WTC11 (cell line): ENCODE results near the gene NUDT21. TPM values are rescaled to one million over a fixed set of nuclear protein-coding genes. Genes with fewer than 3 reads are reported as not detected.

Source experiments
- ATAC-seq: fragments of 200-7000 bp; cut with Tn5 transposase; 2 replicates; pipeline ENCODE4 v1.10.0; 2021; ENCODE audit warnings: mild to moderate bottlenecking, moderate library complexity
- CTCF ChIA-PET: fragments of 300-600 bp; sonication (Branson Sonifier 250); formaldehyde crosslinking; loops from one replicate; lab custom pipeline; 2021; ENCODE audit warnings: antibody characterized with exemption; lab: Charles Lee
- POLR2A ChIA-PET: fragments of 350-600 bp; sonication (Branson Sonifier 250); formaldehyde crosslinking; loops from one replicate; lab custom pipeline; 2021; ENCODE audit warnings: antibody characterized with exemption; lab: Charles Lee
- DNase-seq: peaks from one replicate; pipeline ENCODE4 v3.0.0; 2021; ENCODE audit warnings: low spot score
- H3K27ac Mint-ChIP-seq: 2 replicates; pipeline ENCODE4 v1.8.0; 2021; ENCODE audit warnings: mixed read lengths
- H3K27me3 Mint-ChIP-seq: 2 replicates; pipeline ENCODE4 v1.8.0; 2021; ENCODE audit warnings: low read depth, mild to moderate bottlenecking, moderate library complexity, mixed read lengths
- H3K36me3 Mint-ChIP-seq: 2 replicates; pipeline ENCODE4 v1.8.0; 2021; ENCODE audit warnings: mixed read lengths
- H3K4me1 Mint-ChIP-seq: 2 replicates; pipeline ENCODE4 v1.8.0; 2022; ENCODE audit warnings: mixed read lengths
- H3K4me3 Mint-ChIP-seq: 2 replicates; pipeline ENCODE4 v1.8.0; 2021; ENCODE audit warnings: mild to moderate bottlenecking, moderate library complexity, mixed read lengths
- H3K9me3 Mint-ChIP-seq: 2 replicates; pipeline ENCODE4 v1.8.0; 2021; ENCODE audit warnings: mixed read lengths
- CTCF ChIP-seq: fragments of 200-600 bp; IDR thresholded peaks from 2 replicates; pipeline ENCODE4 v1.8.0; 2022; ENCODE audit warnings: antibody characterized with exemption
- FOXJ3 ChIP-seq: sonication (generic); formaldehyde crosslinking; IDR thresholded peaks from 2 replicates; pipeline ENCODE4 v1.9.0; 2021; ENCODE audit warnings: missing genetic modification reagents, mild to moderate bottlenecking, borderline replicate concordance
- FOXP1 ChIP-seq: sonication (generic); formaldehyde crosslinking; IDR thresholded peaks from 2 replicates; pipeline ENCODE4 v1.8.0; 2022; ENCODE audit warnings: missing genetic modification reagents, mild to moderate bottlenecking, moderate library complexity, borderline replicate concordance
- FOXP4 ChIP-seq: sonication (generic); formaldehyde crosslinking; IDR thresholded peaks from 2 replicates; pipeline ENCODE4 v1.8.0; 2022; ENCODE audit warnings: mild to moderate bottlenecking, missing genetic modification reagents
- GTF2I ChIP-seq: fragments of 250-450 bp; sonication (Bioruptor Pico); conservative IDR thresholded peaks from 2 replicates; pipeline ENCODE4 v1.4.0; 2021; ENCODE audit warnings: mild to moderate bottlenecking
- IRF1 ChIP-seq: sonication (generic); formaldehyde crosslinking; IDR thresholded peaks from 2 replicates; pipeline ENCODE4 v1.8.0; 2023; ENCODE audit warnings: missing genetic modification reagents
- NR3C1 ChIP-seq: sonication (generic); formaldehyde crosslinking; conservative IDR thresholded peaks from 2 replicates; pipeline ENCODE4 v1.8.1; 2023; ENCODE audit warnings: low read depth, mild to moderate bottlenecking, missing genetic modification reagents
- PREB ChIP-seq: sonication (generic); formaldehyde crosslinking; IDR thresholded peaks from 2 replicates; pipeline ENCODE4 v1.8.1; 2022; ENCODE audit warnings: mild to moderate bottlenecking, missing genetic modification reagents, moderate library complexity, borderline replicate concordance
- SOX15 ChIP-seq: fragments of 250-450 bp; sonication (Bioruptor Pico); IDR thresholded peaks from 2 replicates; pipeline ENCODE4 v1.9.0; 2021; ENCODE audit warnings: mild to moderate bottlenecking
- SP1 ChIP-seq: sonication (generic); formaldehyde crosslinking; conservative IDR thresholded peaks from 2 replicates; pipeline ENCODE4 v1.8.1; 2022; ENCODE audit warnings: missing genetic modification reagents
- ZNF219 ChIP-seq: sonication (generic); formaldehyde crosslinking; IDR thresholded peaks from 2 replicates; pipeline ENCODE4 v1.8.0; 2023; ENCODE audit warnings: missing genetic modification reagents, mild to moderate bottlenecking, borderline replicate concordance
- ZNF263 ChIP-seq: sonication (generic); formaldehyde crosslinking; IDR thresholded peaks from 2 replicates; pipeline ENCODE4 v1.8.1; 2022; ENCODE audit warnings: low read depth, mild to moderate bottlenecking, moderate library complexity, missing genetic modification reagents
- ZNF416 ChIP-seq: fragments of 250-450 bp; sonication (Bioruptor Pico); IDR thresholded peaks from 2 replicates; pipeline ENCODE4 v1.9.0; 2021; ENCODE audit warnings: mild to moderate bottlenecking, inconsistent platforms
- ZNF423 ChIP-seq: fragments of 250-450 bp; sonication (Bioruptor Pico); IDR thresholded peaks from 2 replicates; pipeline ENCODE4 v2.1.2; 2022; ENCODE audit warnings: mild to moderate bottlenecking, moderate library complexity
- ZNF512 ChIP-seq: sonication (generic); formaldehyde crosslinking; IDR thresholded peaks from 2 replicates; pipeline ENCODE4 v1.8.1; 2022; ENCODE audit warnings: missing genetic modification reagents, borderline replicate concordance
- ZNF671 ChIP-seq: fragments of 250-450 bp; sonication (Bioruptor Pico); IDR thresholded peaks from 2 replicates; pipeline ENCODE4 v1.8.0; 2021; ENCODE audit warnings: mild to moderate bottlenecking
- total RNA-seq: library from RNA; stranded (reverse); gene quantifications from 3 replicates; pipeline ENCODE4 v1.2.3, GENCODE V29; 2021

NUDT21 gene
- total RNA-seq, 1 experiment from 2014 or later: 263 TPM

GRCh38 chr16:56481468-56482122, 30.5 kb upstream of the NUDT21 start:
- DNase-seq (no peak), ATAC-seq (no peak)
- Mint-ChIP-seq H3K4me3 (no peak overlapping the region), H3K9me3 (no peaks in the 10 kb centered on the region), H3K27me3 (no peaks in the 10 kb centered on the region), H3K27ac (no peak overlapping the region), H3K4me1 (0 out of 2 replicates have a peak, but pooled peaks cover 3% of the 10 kb centered on the region), H3K36me3 (peaks cover 17% of the 10 kb centered on the region)
- TF ChIP-seq ZNF512: no peak
- no peak for TF ChIP-seq CTCF
- no peak for TF ChIP-seq IRF1 (CRISPR knock-in tag)
- no peak for TF ChIP-seq ZNF416 (CRISPR knock-in tag)
- no peak for TF ChIP-seq FOXP1 (CRISPR knock-in tag)
- no peak for TF ChIP-seq NR3C1 (CRISPR knock-in tag)
- TF ChIP-seq PREB (CRISPR knock-in tag): no peak
- no peak for TF ChIP-seq ZNF671
- TF ChIP-seq FOXJ3 (CRISPR knock-in tag): no peak
- TF ChIP-seq SOX15 (CRISPR knock-in tag): no peak
- no peak for TF ChIP-seq ZNF423 (CRISPR knock-in tag)
- no peak for TF ChIP-seq SP1
- CTCF ChIA-PET: no interaction called here
- POLR2A ChIA-PET: interaction anchor here (0.6 kb wide), 1 partner anchor 13 kb away, joined by 3 read pairs; no protein-coding TSS in a partner anchor

GRCh38 chr16:56480776-56481467, 29.8 kb upstream of the NUDT21 start:
- CTCF ChIA-PET: interaction anchor here (1.9 kb wide), 1 partner anchor 66 kb away, joined by 5 read pairs; no protein-coding TSS in a partner anchor
- TF ChIP-seq GTF2I (CRISPR knock-in tag): no peak
- TF ChIP-seq FOXP4 (CRISPR knock-in tag): no peak
- TF ChIP-seq ZNF263 (CRISPR knock-in tag): no peak
- TF ChIP-seq ZNF219 (CRISPR knock-in tag): no peak
- no peak for TF ChIP-seq SP1
- TF ChIP-seq, all 79 proteins: peak for 0
- DNase-seq: no peak
- H3K4me1 Mint-ChIP-seq: 0 out of 2 replicates have a peak, but pooled peaks cover 3% of the 10 kb centered on the region
- H3K27me3 Mint-ChIP-seq: no peaks in the 10 kb centered on the region
- H3K4me3 Mint-ChIP-seq: no peak overlapping the region
- POLR2A ChIA-PET: interaction anchor here (0.6 kb wide), 2 partner anchors 13 to 68 kb away, joined by 3 read pairs; no protein-coding TSS in a partner anchor
- no peak for ATAC-seq
- H3K27ac Mint-ChIP-seq: no peak overlapping the region
- H3K36me3 Mint-ChIP-seq: peaks cover 22% of the 10 kb centered on the region
- H3K9me3 Mint-ChIP-seq: no peaks in the 10 kb centered on the region
